MM.1S (cell line): Measurements from ENCODE around the gene JAG2.

ENCODE experiments used
- CTCF ChIP-seq: fragments of 300-600 bp; sonication (generic); IDR thresholded peaks from 2 replicates; pipeline ENCODE4 v1.5.1; 2016; ENCODE audit warnings: antibody characterized with exemption, low read length, mixed read lengths
- EZH2 ChIP-seq: fragments of 300-600 bp; sonication (generic); optimal IDR thresholded peaks from 2 replicates; pipeline ENCODE3; 2017; ENCODE audit warnings: low read depth, mild to moderate bottlenecking, antibody characterized with exemption, low read length, mixed read lengths
- EZH2phosphoT487 ChIP-seq: fragments of 300-600 bp; sonication (generic); IDR thresholded peaks from 2 replicates; pipeline ENCODE4 v1.6.1; 2018; ENCODE audit warnings: antibody characterized with exemption, low read length

GRCh38 chr14:105143451-105144025, 25.0 kb downstream of the JAG2 start:
- TF ChIP-seq EZH2phosphoT487 (no peak), CTCF (no peak), EZH2 (no peak)
